Medulla oblongata (tissue), 1 donor: ENCODE data around the gene APBB2.
A peak's percentile ranks its signal among the peaks of the same experiment; 100 is the strongest.
"Not testable (repeated sequence)": the region's sequence is repeated elsewhere in the genome, so short reads cannot be mapped to it uniquely, and the experiment has no call there.

Experiments used
- DNase-seq: peaks from one replicate; pipeline ENCODE4 v3.0.0-alpha.2; 2015; ENCODE audit errors: extremely low spot score

The APBB2 gene

GRCh38 chr4:41022116-41022515 lies 192.2 kb downstream of the APBB2 start:
- DNase-seq = no peak

- peak; percentile 9 for DNase-seq
Observed at GRCh38 chr4:41015016-41015675, 199.2 kb downstream of the APBB2 start.

GRCh38 chr4:41014158-41014557 lies 200.2 kb downstream of the APBB2 start:
- DNase-seq = no peak

- no peak for DNase-seq
Observed at GRCh38 chr4:41013746-41014145, 200.6 kb downstream of the APBB2 start.

- no peak for DNase-seq
Observed at GRCh38 chr4:41012911-41013310, 201.4 kb downstream of the APBB2 start.

- no peak for DNase-seq
Observed at GRCh38 chr4:41012293-41012692, 202.0 kb downstream of the APBB2 start.

GRCh38 chr4:41009411-41009810 lies 204.9 kb downstream of the APBB2 start:
- no peak for DNase-seq

- no peak for DNase-seq
Observed at GRCh38 chr4:41006141-41006540, 208.2 kb downstream of the APBB2 start.

- no peak for DNase-seq
Observed at GRCh38 chr4:41002309-41002708, 212.0 kb downstream of the APBB2 start.

- no peak for DNase-seq
Observed at GRCh38 chr4:41000356-41000755, 214.0 kb downstream of the APBB2 start.

GRCh38 chr4:40998675-40999358 lies 215.5 kb downstream of the APBB2 start:
- DNase-seq = no peak

- no peak for DNase-seq
Observed at GRCh38 chr4:40995850-40996249, 218.5 kb downstream of the APBB2 start.

GRCh38 chr4:40994321-40994720 lies 220.0 kb downstream of the APBB2 start:
- not testable (repeated sequence) for DNase-seq

GRCh38 chr4:40993296-40993693 lies 221.0 kb downstream of the APBB2 start:
- not testable (repeated sequence) for DNase-seq

- DNase-seq = no peak
Observed at GRCh38 chr4:40992472-40993295, 221.7 kb downstream of the APBB2 start.

- no peak for DNase-seq
Observed at GRCh38 chr4:40991908-40992307, 222.4 kb downstream of the APBB2 start.

GRCh38 chr4:40990899-40991265 lies 223.5 kb downstream of the APBB2 start:
- no peak for DNase-seq

- no peak for DNase-seq
Observed at GRCh38 chr4:40990236-40990898, 224.0 kb downstream of the APBB2 start.

GRCh38 chr4:40987151-40987550 lies 227.2 kb downstream of the APBB2 start:
- no peak for DNase-seq

- peak; percentile 91 for DNase-seq
Observed at GRCh38 chr4:40986375-40986774, 228.0 kb downstream of the APBB2 start.

- DNase-seq = peak; percentile 56
Observed at GRCh38 chr4:40984051-40984450, 230.3 kb downstream of the APBB2 start.

GRCh38 chr4:40980318-40980883 lies 233.9 kb downstream of the APBB2 start:
- peak; percentile 74 for DNase-seq
